RWPE1 (cell line): ENCODE measurements around the gene HTR7.

Experiments
- CTCF ChIA-PET: fragments of 350-600 bp; sonication (Branson Sonifier 250); formaldehyde crosslinking; extraction: SDS; loops from one replicate; lab custom pipeline; 2021; lab: Yijun Ruan, JAX
- POLR2A ChIA-PET: fragments of 400-600 bp; formaldehyde crosslinking; extraction: SDS; loops from one replicate; lab custom pipeline; 2020; ENCODE audit warnings: antibody characterized with exemption; ENCODE audit not compliant: low non-redundant PET; lab: Yijun Ruan, JAX
- DNase-seq: peaks from one replicate; pipeline ENCODE4 v3.0.0; 2012; ENCODE audit warnings: low spot score
- H3K27ac ChIP-seq: fragments of 450-650 bp; 2 replicates; pipeline ENCODE4 v1.5.1; 2017
- TF ChIP-seq, protein P1 (sequence below): fragments of 450-650 bp; conservative IDR thresholded peaks from 2 replicates; pipeline ENCODE4 v1.5.1; 2017; ENCODE audit warnings: low read depth, mild to moderate bottlenecking

The HTR7 gene

DNA sequence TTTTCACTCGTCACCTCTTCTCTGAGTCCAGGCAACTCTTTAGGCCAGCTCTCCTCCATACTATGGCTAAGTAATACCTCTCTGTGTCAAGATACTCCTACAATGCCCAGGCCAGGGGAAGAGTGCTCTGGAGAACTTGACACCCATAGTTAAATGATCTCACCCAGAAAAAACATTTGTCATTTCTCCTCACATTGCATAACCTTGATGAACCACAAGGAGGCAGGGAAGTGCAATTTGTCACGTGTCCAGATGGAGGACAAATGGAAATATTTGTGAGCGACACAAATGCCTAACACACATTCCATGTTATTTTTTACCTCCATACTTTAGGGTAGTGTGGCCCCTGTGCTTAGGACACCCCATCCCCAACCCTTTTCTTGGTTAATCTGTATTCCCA, 78.3 kb downstream of the HTR7 start:
- ChIA-PET CTCF (no interaction called here), POLR2A (no interaction called here)
- TF ChIP-seq, protein P1, sequence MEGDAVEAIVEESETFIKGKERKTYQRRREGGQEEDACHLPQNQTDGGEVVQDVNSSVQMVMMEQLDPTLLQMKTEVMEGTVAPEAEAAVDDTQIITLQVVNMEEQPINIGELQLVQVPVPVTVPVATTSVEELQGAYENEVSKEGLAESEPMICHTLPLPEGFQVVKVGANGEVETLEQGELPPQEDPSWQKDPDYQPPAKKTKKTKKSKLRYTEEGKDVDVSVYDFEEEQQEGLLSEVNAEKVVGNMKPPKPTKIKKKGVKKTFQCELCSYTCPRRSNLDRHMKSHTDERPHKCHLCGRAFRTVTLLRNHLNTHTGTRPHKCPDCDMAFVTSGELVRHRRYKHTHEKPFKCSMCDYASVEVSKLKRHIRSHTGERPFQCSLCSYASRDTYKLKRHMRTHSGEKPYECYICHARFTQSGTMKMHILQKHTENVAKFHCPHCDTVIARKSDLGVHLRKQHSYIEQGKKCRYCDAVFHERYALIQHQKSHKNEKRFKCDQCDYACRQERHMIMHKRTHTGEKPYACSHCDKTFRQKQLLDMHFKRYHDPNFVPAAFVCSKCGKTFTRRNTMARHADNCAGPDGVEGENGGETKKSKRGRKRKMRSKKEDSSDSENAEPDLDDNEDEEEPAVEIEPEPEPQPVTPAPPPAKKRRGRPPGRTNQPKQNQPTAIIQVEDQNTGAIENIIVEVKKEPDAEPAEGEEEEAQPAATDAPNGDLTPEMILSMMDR: no peak
- DNase-seq: peak; percentile 20
- no peak overlapping the region for H3K27ac ChIP-seq

- CTCF ChIA-PET: interaction anchor here (0.5 to 0.7 kb wide), 3 partner anchors 27 to 718 kb away, joined by 3 to 4 read pairs (median 3); no protein-coding TSS in a partner anchor
- no peak overlapping the region for H3K27ac ChIP-seq
- POLR2A ChIA-PET: interaction anchor here (0.6 kb wide), 1 partner anchor 39 kb away, joined by 3 read pairs; no protein-coding TSS in a partner anchor
- TF ChIP-seq, protein P1: no peak
- DNase-seq: no peak
These were observed 80.2 kb downstream of the HTR7 start for GRCh38 chr10:90777621-90778020.

GRCh38 chr10:90775351-90776028, 82.3 kb downstream of the HTR7 start:
- DNase-seq: no peak
- TF ChIP-seq, protein P1: no peak
- POLR2A ChIA-PET: no interaction called here
- H3K27ac ChIP-seq: no peak overlapping the region
- CTCF ChIA-PET: no interaction called here

DNA sequence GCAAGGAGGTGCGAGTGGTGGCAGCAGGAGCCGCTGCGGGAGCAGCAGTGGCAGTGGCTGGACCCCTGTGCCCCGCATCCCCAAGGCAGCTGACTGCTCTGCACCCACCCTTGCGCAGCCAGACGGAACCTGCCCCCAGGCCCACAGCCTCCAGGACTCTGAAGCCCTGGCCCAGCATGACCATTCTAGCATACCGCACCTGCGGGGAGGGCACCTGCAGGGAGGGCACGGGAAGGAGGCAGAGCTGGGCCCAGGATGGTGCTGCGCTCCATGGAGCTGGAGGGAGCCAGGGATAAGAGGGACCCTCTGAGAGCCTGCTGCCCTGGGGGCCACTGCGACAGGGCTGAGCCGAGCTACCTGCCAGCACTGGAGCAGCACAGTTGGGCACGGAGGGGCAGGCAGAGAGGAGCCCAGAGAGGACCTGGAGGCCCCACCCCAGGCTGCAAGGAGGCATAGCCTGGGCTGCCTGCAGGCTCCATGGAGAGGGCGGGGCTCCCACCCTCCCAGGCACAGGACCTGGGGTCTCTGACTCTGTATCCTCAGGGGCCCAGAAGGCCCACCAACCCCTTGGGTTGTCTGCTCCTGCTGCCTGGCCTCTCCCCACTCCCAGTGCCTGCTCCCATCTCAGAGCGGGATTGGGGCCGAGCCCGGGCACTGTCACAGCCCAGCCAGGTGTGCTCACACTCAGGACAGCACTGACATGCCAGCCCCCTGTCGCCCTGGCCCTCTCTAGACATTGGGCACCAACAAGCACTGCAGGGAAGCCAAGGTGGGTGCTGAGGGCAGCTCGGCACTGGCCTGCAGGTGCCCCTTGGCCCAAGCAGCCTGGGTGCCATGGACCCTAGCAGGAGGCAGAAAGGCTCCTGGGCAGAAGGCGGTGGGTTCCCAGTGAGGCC, 87.6 kb downstream of the HTR7 start:
- H3K27ac ChIP-seq: no peak overlapping the region
- ChIA-PET POLR2A (no interaction called here), CTCF (interaction anchor here (1.5 kb wide), 1 partner anchor 18 kb away, joined by 4 read pairs; no protein-coding TSS in a partner anchor)
- no peak for DNase-seq
- TF ChIP-seq, protein P1: no peak

- ChIA-PET POLR2A (no interaction called here), CTCF (interaction anchor here (0.5 to 1.2 kb wide), 9 partner anchors 15 to 975 kb away, joined by 3 to 15 read pairs (median 4); partner anchors contain the start of gene HTR7)
- peak; percentile 89 for DNase-seq
- TF ChIP-seq, protein P1: peak; percentile 75
- no peak overlapping the region for H3K27ac ChIP-seq
These were observed 106.5 kb downstream of the HTR7 start for GRCh38 chr10:90751107-90751997.

GRCh38 chr10:90746829-90747228, 111.0 kb downstream of the HTR7 start:
- DNase-seq: no peak
- no peak overlapping the region for H3K27ac ChIP-seq
- ChIA-PET CTCF (interaction anchor here (0.6 to 1.5 kb wide), 3 partner anchors 116 to 948 kb away, joined by 3 to 6 read pairs (median 3); no protein-coding TSS in a partner anchor), POLR2A (no interaction called here)
- TF ChIP-seq, protein P1: no peak
